AG09319 (cell line): ENCODE results near the gene TMSB4X.

Experiments
- DNase-seq: peaks from one replicate; pipeline ENCODE4 v3.0.0-alpha.2; 2010; ENCODE audit warnings: low read depth; ENCODE audit errors: extremely low read depth
- TF ChIP-seq, protein P1 (sequence below): IDR thresholded peaks from 2 replicates; pipeline ENCODE4 v1.5.1; 2011; ENCODE audit warnings: low read depth, mild to moderate bottlenecking, inconsistent platforms, low read length, moderate library complexity

Gene TMSB4X

GRCh38 chrX:12986164-12986779 is 11.4 kb downstream of the TMSB4X start:
- DNase-seq: no peak
- TF ChIP-seq, protein P1, sequence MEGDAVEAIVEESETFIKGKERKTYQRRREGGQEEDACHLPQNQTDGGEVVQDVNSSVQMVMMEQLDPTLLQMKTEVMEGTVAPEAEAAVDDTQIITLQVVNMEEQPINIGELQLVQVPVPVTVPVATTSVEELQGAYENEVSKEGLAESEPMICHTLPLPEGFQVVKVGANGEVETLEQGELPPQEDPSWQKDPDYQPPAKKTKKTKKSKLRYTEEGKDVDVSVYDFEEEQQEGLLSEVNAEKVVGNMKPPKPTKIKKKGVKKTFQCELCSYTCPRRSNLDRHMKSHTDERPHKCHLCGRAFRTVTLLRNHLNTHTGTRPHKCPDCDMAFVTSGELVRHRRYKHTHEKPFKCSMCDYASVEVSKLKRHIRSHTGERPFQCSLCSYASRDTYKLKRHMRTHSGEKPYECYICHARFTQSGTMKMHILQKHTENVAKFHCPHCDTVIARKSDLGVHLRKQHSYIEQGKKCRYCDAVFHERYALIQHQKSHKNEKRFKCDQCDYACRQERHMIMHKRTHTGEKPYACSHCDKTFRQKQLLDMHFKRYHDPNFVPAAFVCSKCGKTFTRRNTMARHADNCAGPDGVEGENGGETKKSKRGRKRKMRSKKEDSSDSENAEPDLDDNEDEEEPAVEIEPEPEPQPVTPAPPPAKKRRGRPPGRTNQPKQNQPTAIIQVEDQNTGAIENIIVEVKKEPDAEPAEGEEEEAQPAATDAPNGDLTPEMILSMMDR: no peak

- DNase-seq: no peak
- TF ChIP-seq, protein P1: no peak
Observed at GRCh38 chrX:12986886-12987285, 12.0 kb downstream of the TMSB4X start.

GRCh38 chrX:12987340-12987739 is 12.4 kb downstream of the TMSB4X start:
- TF ChIP-seq, protein P1: no peak
- no peak for DNase-seq

- DNase-seq: no peak
- TF ChIP-seq, protein P1: no peak
Observed at GRCh38 chrX:12987900-12988594, 13.1 kb downstream of the TMSB4X start.

DNA sequence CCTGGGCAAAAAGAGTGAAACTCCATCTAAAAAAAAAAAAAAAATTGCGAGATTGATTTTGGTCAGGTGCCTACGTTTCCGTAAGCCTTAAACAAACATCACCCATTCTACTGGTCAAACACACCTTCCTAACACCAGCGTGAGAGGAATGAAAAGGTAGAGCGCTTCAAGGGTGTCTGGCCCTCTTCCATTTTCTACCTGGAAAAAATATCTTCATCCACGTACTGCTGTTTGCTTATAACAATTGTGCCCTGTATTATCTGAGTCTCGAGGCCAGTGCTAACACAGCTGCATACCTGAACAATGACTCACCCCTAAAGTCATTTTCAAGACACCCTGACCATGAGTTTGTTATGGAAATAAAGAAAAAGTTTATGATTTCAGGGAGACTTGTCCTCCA is 13.9 kb downstream of the TMSB4X start:
- TF ChIP-seq, protein P1: no peak
- DNase-seq: no peak

GRCh38 chrX:12989461-12989860 is 14.6 kb downstream of the TMSB4X start:
- DNase-seq: no peak
- TF ChIP-seq, protein P1: no peak

DNA sequence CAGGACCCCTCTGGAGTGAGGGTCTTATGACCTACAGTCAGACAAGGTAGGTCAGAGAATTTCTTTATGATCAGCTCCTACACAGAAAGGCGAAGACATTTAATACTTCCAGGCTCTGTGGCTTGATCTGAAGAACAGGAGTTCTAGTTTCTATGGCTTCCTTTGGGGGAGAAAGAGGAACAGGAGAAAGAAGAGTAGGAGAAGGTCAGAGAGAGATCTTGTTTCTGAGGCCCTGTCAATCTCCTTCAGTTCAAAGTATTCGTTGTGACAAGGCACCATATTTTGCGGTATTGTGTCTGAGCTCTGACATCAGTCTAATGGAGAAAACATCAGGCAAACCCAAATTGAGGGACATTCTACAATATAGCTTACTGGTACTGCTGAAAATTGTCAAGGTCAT is 16.7 kb downstream of the TMSB4X start:
- TF ChIP-seq, protein P1: no peak
- no peak for DNase-seq
